ENCODE measurements around the gene COL28A1.

Gene COL28A1

DNA sequence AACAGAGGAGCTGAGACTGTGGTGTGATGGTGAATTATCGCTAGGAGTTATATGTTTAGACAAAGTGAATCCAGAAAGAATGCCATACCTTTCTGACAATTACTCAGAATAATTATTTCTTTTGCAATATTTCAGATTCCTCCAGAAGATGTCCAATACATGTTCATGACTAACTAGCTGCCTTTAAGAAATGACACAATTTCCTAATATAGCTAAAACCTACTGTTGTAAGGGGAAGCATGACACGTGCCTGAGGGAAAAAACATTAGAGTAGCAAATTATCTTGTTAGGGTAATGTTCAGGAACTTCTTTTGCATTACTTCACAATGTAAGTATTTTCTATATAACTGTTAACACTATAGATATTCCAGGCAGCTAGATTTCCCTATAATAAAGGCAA, 150.3 kb downstream of the COL28A1 start:
- no peak for TF ChIP-seq CTCF (conservative IDR thresholded peaks at IDR 0.05; ENCODE audit: low read length)
- no peak for DNase-seq (ENCODE audit: low read depth)
- H3K4me3 ChIP-seq (ENCODE audit: low read length), result no peak overlapping the region

- no peak overlapping the region for H3K4me3 ChIP-seq (ENCODE audit: low read length)
- no peak for TF ChIP-seq CTCF (conservative IDR thresholded peaks at IDR 0.05; ENCODE audit: low read length)
- no peak for DNase-seq (ENCODE audit: low read depth)
Measured at GRCh38 chr7:7384228-7384627, 151.4 kb downstream of the COL28A1 start.

DNA sequence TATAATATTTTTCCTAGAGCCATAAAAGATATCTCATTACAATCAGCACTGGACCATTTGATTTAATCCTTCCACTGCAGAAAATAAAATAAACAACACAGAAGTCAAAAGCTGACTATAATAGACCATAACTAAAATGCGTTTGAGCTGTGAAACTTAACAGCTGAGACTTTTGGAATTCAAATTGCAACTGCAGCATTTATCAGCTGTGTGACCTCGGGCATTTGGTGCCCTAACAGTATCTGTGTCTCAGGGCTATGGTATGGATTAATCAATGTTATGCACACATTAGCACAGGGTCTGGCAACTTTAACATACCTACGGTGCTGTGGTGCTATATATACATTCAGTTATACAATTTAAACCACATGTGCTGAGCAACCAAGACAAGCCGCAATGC, 160.1 kb downstream of the COL28A1 start:
- H3K4me3 ChIP-seq (ENCODE audit: low read length), result no peak overlapping the region
- DNase-seq (ENCODE audit: low read depth), result no peak
- TF ChIP-seq CTCF (conservative IDR thresholded peaks at IDR 0.05; ENCODE audit: low read length), result no peak

DNA sequence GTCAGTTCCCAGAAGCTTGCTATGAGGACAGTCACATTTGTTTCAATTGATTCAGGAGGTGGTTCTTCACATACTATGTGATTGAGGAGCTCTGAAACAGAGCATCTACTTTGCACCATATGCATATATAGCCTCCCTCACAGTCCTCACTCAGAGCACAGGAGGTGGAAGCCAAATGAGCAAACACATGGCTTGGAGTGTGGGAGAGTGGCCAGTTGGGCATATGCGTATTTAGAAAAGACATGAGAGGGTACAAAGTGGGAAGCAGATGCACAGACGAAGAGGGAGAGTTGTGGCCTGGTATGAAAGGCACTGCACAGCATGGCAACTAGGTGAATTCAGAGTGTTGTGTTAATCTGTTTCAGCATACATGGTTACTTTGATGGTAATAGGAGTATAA, 165.6 kb downstream of the COL28A1 start:
- DNase-seq (ENCODE audit: low read depth), result no peak
- H3K4me3 ChIP-seq (ENCODE audit: low read length), result no peak overlapping the region
- TF ChIP-seq CTCF (conservative IDR thresholded peaks at IDR 0.05; ENCODE audit: low read length), result no peak

DNA sequence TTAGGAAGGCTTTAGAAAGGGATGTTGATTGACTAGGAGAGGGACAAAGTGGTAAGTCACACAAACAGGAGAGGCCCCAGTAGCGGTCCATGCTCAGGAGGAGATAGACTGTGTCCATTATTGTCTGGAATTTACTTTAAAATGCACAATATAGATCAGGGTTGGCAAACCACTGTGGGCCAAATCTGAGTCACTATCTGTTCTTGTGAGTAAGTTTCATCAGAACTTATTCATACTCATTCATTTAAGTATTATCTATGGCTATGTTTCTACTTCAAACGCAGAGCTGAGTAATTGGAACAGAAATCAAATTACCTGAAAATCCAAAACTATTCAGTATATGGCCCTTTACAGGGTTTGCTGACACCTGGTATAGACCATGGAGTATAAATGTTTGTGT, 166.5 kb downstream of the COL28A1 start:
- TF ChIP-seq CTCF (conservative IDR thresholded peaks at IDR 0.05; ENCODE audit: low read length), result no peak
- no peak for DNase-seq (ENCODE audit: low read depth)
- H3K4me3 ChIP-seq (ENCODE audit: low read length), result no peak overlapping the region

DNA sequence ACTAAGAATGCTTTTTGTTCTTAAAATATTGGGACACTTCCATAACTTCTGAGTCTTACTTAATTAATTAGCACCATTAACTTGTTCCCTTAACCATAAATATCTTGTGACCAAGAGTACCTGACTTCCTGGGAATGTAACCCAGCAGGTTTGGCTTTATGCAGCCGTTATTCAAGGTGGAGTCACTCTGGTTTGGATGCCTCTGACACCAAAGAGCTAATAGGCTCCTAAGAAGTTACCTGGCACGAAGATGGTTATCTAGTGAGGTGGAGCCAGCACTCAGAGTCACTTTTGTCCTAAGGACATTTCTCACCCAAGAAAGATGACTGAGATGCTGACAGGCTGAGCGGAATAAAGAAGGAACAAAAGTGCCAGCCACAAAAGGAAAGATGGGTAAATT, 181.0 kb downstream of the COL28A1 start:
- no peak for DNase-seq (ENCODE audit: low read depth)

DNA sequence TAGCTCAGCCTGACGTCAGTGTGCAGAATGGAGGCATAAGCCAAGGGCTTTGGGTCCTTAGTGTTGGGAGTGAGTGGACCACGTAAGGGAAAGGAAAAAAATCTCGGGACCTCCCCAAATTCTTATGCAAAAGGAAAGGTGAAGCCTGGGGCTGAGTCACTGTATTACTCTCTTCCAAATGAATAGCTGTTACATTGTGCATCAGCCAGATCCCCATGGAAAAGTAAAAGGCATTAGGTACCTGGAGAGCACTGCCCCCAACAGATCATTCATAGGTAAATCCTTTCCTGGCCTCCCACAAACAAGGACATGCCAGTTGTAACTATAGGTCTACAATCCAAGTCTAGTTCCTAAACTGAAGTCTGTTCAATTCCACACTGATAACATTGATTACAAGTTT, 182.8 kb downstream of the COL28A1 start:
- DNase-seq (ENCODE audit: low read depth), result no peak
- H3K4me3 ChIP-seq (ENCODE audit: low read length), result no peak overlapping the region
- no peak for TF ChIP-seq CTCF (conservative IDR thresholded peaks at IDR 0.05; ENCODE audit: low read length)

More for the DNA sequence above, 181.0 kb downstream of the COL28A1 start:
- H3K4me3 ChIP-seq (ENCODE audit: low read length), result no peak overlapping the region
- no peak for TF ChIP-seq CTCF (conservative IDR thresholded peaks at IDR 0.05; ENCODE audit: low read length)

All from AG10803 (cell line).